H9 (cell line): ENCODE measurements around the gene RIMS1. TPM values are rescaled to one million over a fixed set of nuclear protein-coding genes. Genes with fewer than 3 reads are reported as not detected.

Experiments
- DNase-seq: peaks from one replicate; pipeline ENCODE4 v3.0.0-alpha.2; 2017
- H2AFZ ChIP-seq: one replicate; pipeline ENCODE4 v1.6.1; 2013; ENCODE audit warnings: mild to moderate bottlenecking, low read length, control low read depth, moderate library complexity
- H2AK5ac ChIP-seq: 2 replicates; pipeline ENCODE4 v1.6.1; 2013; ENCODE audit warnings: low read length, control low read depth, mixed read lengths; ENCODE audit not compliant: insufficient read length
- H2BK120ac ChIP-seq: one replicate; pipeline ENCODE4 v1.6.1; 2013; ENCODE audit warnings: low read depth, mild to moderate bottlenecking, low read length, control low read depth, inconsistent platforms; ENCODE audit not compliant: poor library complexity, severe bottlenecking
- H2BK12ac ChIP-seq: 2 replicates; pipeline ENCODE4 v1.6.1; 2013; ENCODE audit warnings: low read length, control low read depth, mixed read lengths, low read depth; ENCODE audit not compliant: insufficient read length
- H2BK15ac ChIP-seq: 2 replicates; pipeline ENCODE4 v1.6.1; 2013; ENCODE audit warnings: low read depth, low read length, control low read depth
- H2BK20ac ChIP-seq: one replicate; pipeline ENCODE4 v1.6.1; 2013; ENCODE audit warnings: low read depth, mild to moderate bottlenecking, low read length, control low read depth, inconsistent platforms; ENCODE audit not compliant: poor library complexity, severe bottlenecking
- H2BK5ac ChIP-seq: 2 replicates; pipeline ENCODE4 v1.6.1; 2013; ENCODE audit warnings: low read length, control low read depth, mixed read lengths; ENCODE audit not compliant: insufficient read length
- H3K14ac ChIP-seq: 2 replicates; pipeline ENCODE4 v1.6.1; 2013; ENCODE audit warnings: low read length, control low read depth; ENCODE audit not compliant: insufficient read depth
- H3K18ac ChIP-seq: 2 replicates; pipeline ENCODE4 v1.6.1; 2013; ENCODE audit warnings: low read depth, mild to moderate bottlenecking, mixed read lengths, low read length, control low read depth; ENCODE audit not compliant: insufficient read length
- H3K23ac ChIP-seq: 2 replicates; pipeline ENCODE4 v1.6.1; 2013; ENCODE audit warnings: low read length, control low read depth, mixed read lengths, low read depth; ENCODE audit not compliant: insufficient read length
- H3K23me2 ChIP-seq: 2 replicates; pipeline ENCODE4 v1.6.1; 2013; ENCODE audit warnings: low read depth, mild to moderate bottlenecking, mixed read lengths, low read length, control low read depth; ENCODE audit not compliant: insufficient read length, poor library complexity, severe bottlenecking
- H3K27ac ChIP-seq: 2 replicates; pipeline ENCODE4 v1.5.1; 2013; ENCODE audit warnings: low read length, control low read depth, mixed read lengths, low read depth; ENCODE audit not compliant: insufficient read length
- H3K27me3 ChIP-seq: 2 replicates; pipeline ENCODE4 v1.6.1; 2013; ENCODE audit warnings: low read length, control low read depth, inconsistent platforms; ENCODE audit not compliant: insufficient read depth
- H3K4ac ChIP-seq: 2 replicates; pipeline ENCODE4 v1.6.1; 2013; ENCODE audit warnings: low read depth, mild to moderate bottlenecking, control low read depth, inconsistent platforms, low read length, moderate library complexity
- H3K4me1 ChIP-seq: 2 replicates; pipeline ENCODE4 v1.6.1; 2013; ENCODE audit warnings: low read length, control low read depth, inconsistent platforms; ENCODE audit not compliant: insufficient read depth
- H3K4me2 ChIP-seq: 2 replicates; pipeline ENCODE4 v1.6.1; 2013; ENCODE audit warnings: low read length, control low read depth, mixed read lengths; ENCODE audit not compliant: insufficient read length, insufficient read depth
- H3K56ac ChIP-seq: 2 replicates; pipeline ENCODE4 v1.6.1; 2013; ENCODE audit warnings: low read depth, mild to moderate bottlenecking, mixed read lengths, low read length, control low read depth; ENCODE audit not compliant: insufficient read length
- H3K79me1 ChIP-seq: 2 replicates; pipeline ENCODE4 v1.6.1; 2013; ENCODE audit warnings: low read depth, mild to moderate bottlenecking, moderate library complexity, low read length, control low read depth, inconsistent platforms; ENCODE audit not compliant: insufficient read depth, poor library complexity, severe bottlenecking
- H3K79me2 ChIP-seq: 2 replicates; pipeline ENCODE4 v1.6.1; 2013; ENCODE audit warnings: low read length, control low read depth, inconsistent platforms; ENCODE audit not compliant: insufficient read depth
- H3K9ac ChIP-seq: 2 replicates; pipeline ENCODE4 v1.6.1; 2013; ENCODE audit warnings: low read length, control low read depth, mixed read lengths; ENCODE audit not compliant: insufficient read length; ENCODE audit errors: extremely low read depth
- H3K9me3 ChIP-seq: one replicate; pipeline ENCODE4 v1.6.1; 2013; ENCODE audit warnings: low read depth, low read length, inconsistent platforms; ENCODE audit not compliant: control insufficient read depth
- H3T11ph ChIP-seq: one replicate; pipeline ENCODE4 v1.6.1; 2013; ENCODE audit warnings: mild to moderate bottlenecking, low read length, control low read depth, inconsistent platforms
- H4K20me1 ChIP-seq: one replicate; pipeline ENCODE4 v1.6.1; 2013; ENCODE audit not compliant: control insufficient read depth, insufficient read length, insufficient read depth
- H4K5ac ChIP-seq: 2 replicates; pipeline ENCODE4 v1.6.1; 2013; ENCODE audit warnings: low read depth, mild to moderate bottlenecking, mixed read lengths, low read length, control low read depth; ENCODE audit not compliant: insufficient read length
- H4K8ac ChIP-seq: replicated peaks from 2 replicates; pipeline ENCODE4 v1.6.1; 2013; ENCODE audit warnings: low read length, control low read depth, mixed read lengths, low read depth; ENCODE audit not compliant: insufficient read length
- H4K91ac ChIP-seq: 2 replicates; pipeline ENCODE4 v1.6.1; 2013; ENCODE audit warnings: low read depth, mild to moderate bottlenecking, moderate library complexity, mixed read lengths, low read length, control low read depth; ENCODE audit not compliant: insufficient read length
- H3K27ac Mint-ChIP-seq, 3 experiments: 2 replicates in 2 of 3; 3 replicates in 1 of 3; pipeline ENCODE4 v1.8.0; 2020 to 2021; ENCODE audit warnings: mixed read lengths in 3 of 3, mild to moderate bottlenecking in 1 of 3, moderate library complexity in 1 of 3
- H3K27me3 Mint-ChIP-seq: 2 replicates; pipeline ENCODE4 v1.8.0; 2021; ENCODE audit warnings: low read depth, mild to moderate bottlenecking, moderate library complexity, mixed read lengths
- H3K36me3 Mint-ChIP-seq, 3 experiments: 2 replicates in 2 of 3; 3 replicates in 1 of 3; pipeline ENCODE4 v1.8.0; 2020 to 2021; ENCODE audit warnings: low read depth in 3 of 3, mixed read lengths in 3 of 3; ENCODE audit not compliant: insufficient read depth in 1 of 3
- H3K4me1 Mint-ChIP-seq, 2 experiments: 2 replicates each; pipeline ENCODE4 v1.8.0; 2020; ENCODE audit warnings: mixed read lengths in 2 of 2
- H3K4me3 Mint-ChIP-seq, 2 experiments: 2 replicates in 1 of 2; 3 replicates in 1 of 2; pipeline ENCODE4 v1.8.0; 2020 to 2021; ENCODE audit warnings: mild to moderate bottlenecking in 2 of 2, mixed read lengths in 2 of 2, moderate library complexity in 1 of 2
- H3K9me3 Mint-ChIP-seq, 2 experiments: 2 replicates in 1 of 2; 3 replicates in 1 of 2; pipeline ENCODE4 v1.8.0; 2020; ENCODE audit warnings: mild to moderate bottlenecking in 2 of 2, mixed read lengths in 2 of 2, moderate library complexity in 1 of 2
- WGBS: extraction: QIAGEN DNeasy Blood & Tissue Kit; methylation state at CpG from one replicate; pipeline ENCODE4 v1.1.7; 2013; ENCODE audit warnings: missing lambda C conversion rate, low lambda C conversion rate, mixed read lengths; ENCODE audit not compliant: insufficient read length; ENCODE audit errors: extremely low coverage; 5-methylcytosine and 5-hydroxymethylcytosine counted together
- total RNA-seq: library from RNA; stranded (reverse); gene quantifications from 2 replicates; pipeline ENCODE4 v1.2.1, GENCODE V29; 2021
- TF ChIP-seq, protein P1 (sequence below): fragments of 200-600 bp; sonication (generic); conservative IDR thresholded peaks from 3 replicates; pipeline ENCODE4 v1.8.0; 2021; ENCODE audit warnings: antibody characterized with exemption, mild to moderate bottlenecking

The RIMS1 gene
- total RNA-seq, 1 experiment from 2014 or later, result 0.83 TPM

DNA sequence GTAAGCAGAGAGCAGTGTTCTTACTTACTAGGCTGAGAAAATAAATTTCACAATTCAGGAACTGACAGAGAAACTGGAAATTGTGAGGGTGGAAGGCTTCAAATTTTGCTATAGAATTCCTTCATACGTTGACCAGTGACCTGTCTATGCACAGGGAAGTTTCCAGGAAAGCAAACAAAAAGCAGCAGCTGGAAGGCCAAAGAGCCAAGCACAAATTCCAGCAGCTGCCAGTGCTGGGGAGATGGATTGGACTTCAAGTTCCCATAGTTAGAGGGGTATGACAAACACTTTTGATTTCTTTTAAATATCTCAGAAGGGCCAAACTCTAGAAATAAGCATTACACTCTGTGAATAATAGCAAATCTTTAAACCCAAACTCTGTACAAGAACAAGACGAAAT lies 436.4 kb downstream of the RIMS1 start:
- H3T11ph ChIP-seq, result no peak overlapping the region
- no peaks in the 10 kb centered on the region for H4K20me1 ChIP-seq
- no peak overlapping the region for H3K23ac ChIP-seq
- no peak overlapping the region for H3K4me2 ChIP-seq
- H3K79me2 ChIP-seq, result no peaks in the 10 kb centered on the region
- no peak overlapping the region for H4K8ac ChIP-seq
- no peak overlapping the region for H2AFZ ChIP-seq
- H3K4me1 Mint-ChIP-seq, result peaks cover 3 to 4% of the 10 kb centered on the region in 2 experiments; a peak in 2 of 4 replicates
- H3K27ac Mint-ChIP-seq, result no peak overlapping the region; a peak in 1 of 7 replicates
- H3K4ac ChIP-seq, result no peak overlapping the region
- no peaks in the 10 kb centered on the region for H3K4me1 ChIP-seq
- no peaks in the 10 kb centered on the region for H3K27me3 Mint-ChIP-seq
- no peak overlapping the region for H2BK20ac ChIP-seq
- no CpG with 5 or more reads among the region's 2 CpGs for WGBS
- H3K56ac ChIP-seq, result no peak overlapping the region
- no peaks in the 10 kb centered on the region for H3K9me3 ChIP-seq
- H3K18ac ChIP-seq, result no peak overlapping the region
- H2BK12ac ChIP-seq, result no peak overlapping the region
- H3K9ac ChIP-seq, result no peak overlapping the region
- TF ChIP-seq, protein P1, sequence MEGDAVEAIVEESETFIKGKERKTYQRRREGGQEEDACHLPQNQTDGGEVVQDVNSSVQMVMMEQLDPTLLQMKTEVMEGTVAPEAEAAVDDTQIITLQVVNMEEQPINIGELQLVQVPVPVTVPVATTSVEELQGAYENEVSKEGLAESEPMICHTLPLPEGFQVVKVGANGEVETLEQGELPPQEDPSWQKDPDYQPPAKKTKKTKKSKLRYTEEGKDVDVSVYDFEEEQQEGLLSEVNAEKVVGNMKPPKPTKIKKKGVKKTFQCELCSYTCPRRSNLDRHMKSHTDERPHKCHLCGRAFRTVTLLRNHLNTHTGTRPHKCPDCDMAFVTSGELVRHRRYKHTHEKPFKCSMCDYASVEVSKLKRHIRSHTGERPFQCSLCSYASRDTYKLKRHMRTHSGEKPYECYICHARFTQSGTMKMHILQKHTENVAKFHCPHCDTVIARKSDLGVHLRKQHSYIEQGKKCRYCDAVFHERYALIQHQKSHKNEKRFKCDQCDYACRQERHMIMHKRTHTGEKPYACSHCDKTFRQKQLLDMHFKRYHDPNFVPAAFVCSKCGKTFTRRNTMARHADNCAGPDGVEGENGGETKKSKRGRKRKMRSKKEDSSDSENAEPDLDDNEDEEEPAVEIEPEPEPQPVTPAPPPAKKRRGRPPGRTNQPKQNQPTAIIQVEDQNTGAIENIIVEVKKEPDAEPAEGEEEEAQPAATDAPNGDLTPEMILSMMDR, result no peak
- no peak overlapping the region for H2AK5ac ChIP-seq
- no peak overlapping the region for H4K5ac ChIP-seq
- H3K4me3 Mint-ChIP-seq, result no peak overlapping the region
- no peak overlapping the region for H2BK120ac ChIP-seq
- no peaks in the 10 kb centered on the region for H3K9me3 Mint-ChIP-seq
- no peaks in the 10 kb centered on the region for H3K36me3 Mint-ChIP-seq
- no peak overlapping the region for H3K14ac ChIP-seq
- H4K91ac ChIP-seq, result no peak overlapping the region
- H3K79me1 ChIP-seq, result no peaks in the 10 kb centered on the region
- H2BK5ac ChIP-seq, result no peak overlapping the region
- H3K23me2 ChIP-seq, result no peaks in the 10 kb centered on the region
- no peak overlapping the region for H3K27ac ChIP-seq
- H2BK15ac ChIP-seq, result no peak overlapping the region
- no peak for DNase-seq
- H3K27me3 ChIP-seq, result no peaks in the 10 kb centered on the region
